Osteocyte (in vitro differentiated cells): Measurements from ENCODE around the gene B3GALT6. TPM values are rescaled to one million over a fixed set of nuclear protein-coding genes. Genes with fewer than 3 reads are reported as not detected.
A peak's percentile ranks its signal among the peaks of the same experiment; 100 is the strongest.

Experiments used
- DNase-seq: peaks from one replicate; pipeline ENCODE4 v3.0.0; 2021; ENCODE audit warnings: mixed read lengths; ENCODE audit not compliant: unreplicated experiment; ENCODE audit errors: extremely low spot score
- H3K27ac Mint-ChIP-seq: one replicate; pipeline ENCODE4 v1.8.0; 2021; ENCODE audit warnings: mild to moderate bottlenecking, mixed read lengths; ENCODE audit not compliant: unreplicated experiment
- H3K27me3 Mint-ChIP-seq: one replicate; pipeline ENCODE4 v1.8.0; 2021; ENCODE audit warnings: mixed read lengths; ENCODE audit not compliant: unreplicated experiment
- H3K36me3 Mint-ChIP-seq: one replicate; pipeline ENCODE4 v1.8.0; 2021; ENCODE audit warnings: mixed read lengths; ENCODE audit not compliant: unreplicated experiment
- H3K4me1 Mint-ChIP-seq: one replicate; pipeline ENCODE4 v1.8.0; 2021; ENCODE audit warnings: mixed read lengths; ENCODE audit not compliant: unreplicated experiment
- H3K4me3 Mint-ChIP-seq: one replicate; pipeline ENCODE4 v1.8.0; 2021; ENCODE audit warnings: mild to moderate bottlenecking, moderate library complexity, mixed read lengths; ENCODE audit not compliant: unreplicated experiment
- H3K9me3 Mint-ChIP-seq: one replicate; pipeline ENCODE4 v1.8.0; 2021; ENCODE audit warnings: mixed read lengths; ENCODE audit not compliant: unreplicated experiment
- total RNA-seq: library from RNA; stranded (reverse); gene quantifications from 2 replicates; pipeline ENCODE4 v1.2.1, GENCODE V29; 2021
- TF ChIP-seq, protein P1 (sequence below): fragments of 200-600 bp; sonication (generic); IDR thresholded peaks from 2 replicates; pipeline ENCODE4 v1.5.0; 2021; ENCODE audit warnings: antibody characterized with exemption, mild to moderate bottlenecking, moderate library complexity

Gene B3GALT6
- total RNA-seq, 1 donor from 2014 or later: 38.6 TPM

DNA sequence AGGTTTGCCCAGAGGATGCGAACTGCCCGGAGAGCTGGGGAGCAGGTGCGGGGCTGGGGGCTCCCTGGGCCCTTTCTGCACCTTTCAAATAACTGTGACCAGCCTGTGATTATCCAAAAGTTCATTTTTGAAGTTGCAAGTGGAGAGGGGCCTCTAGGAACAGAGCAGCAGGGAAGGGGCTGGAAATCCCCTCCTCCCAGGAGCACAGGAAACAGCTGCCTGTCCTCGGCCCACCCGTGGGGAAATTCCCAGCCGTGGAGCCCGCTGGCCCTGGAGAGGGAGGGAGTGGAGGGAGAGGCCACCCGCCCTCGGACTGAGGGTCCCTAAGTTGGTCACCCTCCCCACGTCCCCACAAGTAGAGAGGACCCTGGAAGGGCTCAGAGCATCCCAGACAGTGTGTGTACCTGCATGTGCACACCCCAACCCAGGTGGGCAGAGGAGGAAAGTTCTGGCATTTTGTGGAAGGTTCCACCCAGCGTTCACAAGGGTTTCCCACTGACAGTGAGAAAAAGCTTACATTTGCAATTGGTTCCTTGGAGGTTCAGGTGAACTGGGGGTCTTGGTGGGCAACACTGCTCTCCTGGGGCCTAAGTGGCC lies 16.9 kb upstream of the B3GALT6 start:
- Mint-ChIP-seq H3K36me3 (peaks cover 6% of the 10 kb centered on the region), H3K27ac (no peak overlapping the region), H3K4me1 (peaks cover 22% of the 10 kb centered on the region), H3K4me3 (no peak overlapping the region), H3K9me3 (no peaks in the 10 kb centered on the region), H3K27me3 (no peaks in the 10 kb centered on the region)
- TF ChIP-seq, protein P1, sequence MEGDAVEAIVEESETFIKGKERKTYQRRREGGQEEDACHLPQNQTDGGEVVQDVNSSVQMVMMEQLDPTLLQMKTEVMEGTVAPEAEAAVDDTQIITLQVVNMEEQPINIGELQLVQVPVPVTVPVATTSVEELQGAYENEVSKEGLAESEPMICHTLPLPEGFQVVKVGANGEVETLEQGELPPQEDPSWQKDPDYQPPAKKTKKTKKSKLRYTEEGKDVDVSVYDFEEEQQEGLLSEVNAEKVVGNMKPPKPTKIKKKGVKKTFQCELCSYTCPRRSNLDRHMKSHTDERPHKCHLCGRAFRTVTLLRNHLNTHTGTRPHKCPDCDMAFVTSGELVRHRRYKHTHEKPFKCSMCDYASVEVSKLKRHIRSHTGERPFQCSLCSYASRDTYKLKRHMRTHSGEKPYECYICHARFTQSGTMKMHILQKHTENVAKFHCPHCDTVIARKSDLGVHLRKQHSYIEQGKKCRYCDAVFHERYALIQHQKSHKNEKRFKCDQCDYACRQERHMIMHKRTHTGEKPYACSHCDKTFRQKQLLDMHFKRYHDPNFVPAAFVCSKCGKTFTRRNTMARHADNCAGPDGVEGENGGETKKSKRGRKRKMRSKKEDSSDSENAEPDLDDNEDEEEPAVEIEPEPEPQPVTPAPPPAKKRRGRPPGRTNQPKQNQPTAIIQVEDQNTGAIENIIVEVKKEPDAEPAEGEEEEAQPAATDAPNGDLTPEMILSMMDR: no peak
- no peak for DNase-seq

DNA sequence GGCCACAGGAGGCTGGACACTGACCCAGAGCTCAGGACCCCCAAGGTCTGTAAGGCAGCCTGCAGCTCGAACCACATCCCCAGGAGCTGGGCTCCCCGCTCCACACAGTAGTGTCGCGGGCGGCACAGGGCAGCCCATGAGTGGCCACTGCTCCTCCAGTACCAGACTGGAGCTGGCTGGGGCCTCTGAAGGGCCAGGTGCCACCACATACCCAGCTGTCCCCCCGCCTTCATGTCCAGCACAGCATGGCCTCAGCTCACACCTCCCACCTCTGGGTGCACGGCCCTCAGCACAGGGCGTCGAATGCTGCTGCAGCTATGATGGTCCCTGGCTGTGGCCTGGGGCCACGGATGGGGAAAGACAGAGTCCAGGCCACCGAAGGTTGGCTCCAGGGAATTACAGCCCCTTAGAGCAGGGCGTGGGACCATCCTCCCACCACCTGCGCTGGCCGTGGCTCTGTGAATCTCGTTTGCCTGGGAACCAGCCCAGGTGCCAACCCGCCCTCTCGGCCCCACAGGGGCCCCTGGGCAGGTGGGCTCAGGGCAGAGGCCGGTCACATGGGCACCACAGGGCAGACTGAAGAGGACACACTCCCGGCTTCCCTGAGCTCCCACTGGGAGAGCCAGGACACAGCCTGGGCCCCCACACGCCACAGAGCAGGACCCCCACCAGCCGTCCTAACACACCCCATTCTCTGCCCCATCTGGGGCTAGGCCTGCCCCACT lies 16.0 kb upstream of the B3GALT6 start:
- Mint-ChIP-seq H3K36me3 (peaks cover 10% of the 10 kb centered on the region), H3K27ac (no peak overlapping the region), H3K4me3 (no peak overlapping the region), H3K27me3 (no peaks in the 10 kb centered on the region), H3K4me1 (peaks cover 19% of the 10 kb centered on the region), H3K9me3 (no peaks in the 10 kb centered on the region)
- DNase-seq: no peak
- TF ChIP-seq, protein P1: no peak

DNA sequence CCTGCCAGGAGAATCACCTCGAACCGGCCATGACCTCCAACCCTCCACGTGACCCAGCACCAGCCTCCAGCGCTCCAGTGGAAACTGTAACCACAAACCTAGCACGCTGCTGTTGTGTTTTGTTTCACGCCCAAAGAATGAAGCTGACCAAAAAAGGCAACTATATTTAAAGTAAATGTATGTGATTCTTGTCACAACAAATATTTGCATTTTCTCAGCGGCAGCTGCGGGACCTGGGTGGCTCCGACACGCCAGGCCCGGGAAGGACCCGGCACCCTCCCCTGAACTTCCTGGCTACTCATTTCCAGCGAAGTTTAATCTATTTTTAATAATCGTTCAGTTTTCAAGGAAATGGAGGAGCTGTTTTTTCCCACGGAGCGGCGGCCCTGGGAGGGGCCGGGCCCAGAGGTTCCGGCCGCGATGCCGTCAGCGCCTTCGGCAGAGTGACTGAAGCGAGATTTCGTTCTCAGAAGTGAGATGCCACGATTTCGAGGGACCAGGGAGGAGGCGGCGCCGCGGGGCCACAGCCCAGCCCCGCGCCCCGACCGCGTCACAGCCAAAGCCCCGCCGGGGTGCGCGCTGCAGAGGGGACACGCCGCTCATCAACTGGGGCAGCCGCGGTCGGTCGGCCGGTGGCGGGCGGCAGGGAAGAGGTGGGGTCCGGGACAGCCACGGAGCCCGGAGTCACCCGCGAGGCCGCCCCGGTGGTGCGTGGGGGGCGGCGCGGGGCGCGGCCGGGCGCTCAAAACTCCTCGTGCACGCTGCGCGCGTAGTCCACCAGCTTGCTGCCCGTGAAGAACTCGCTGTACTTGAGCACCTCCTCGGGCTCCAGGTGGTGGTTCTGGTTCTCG lies 15.0 kb upstream of the B3GALT6 start:
- Mint-ChIP-seq H3K27ac (no peak overlapping the region), H3K4me3 (no peak overlapping the region), H3K4me1 (peaks cover 19% of the 10 kb centered on the region)

DNA sequence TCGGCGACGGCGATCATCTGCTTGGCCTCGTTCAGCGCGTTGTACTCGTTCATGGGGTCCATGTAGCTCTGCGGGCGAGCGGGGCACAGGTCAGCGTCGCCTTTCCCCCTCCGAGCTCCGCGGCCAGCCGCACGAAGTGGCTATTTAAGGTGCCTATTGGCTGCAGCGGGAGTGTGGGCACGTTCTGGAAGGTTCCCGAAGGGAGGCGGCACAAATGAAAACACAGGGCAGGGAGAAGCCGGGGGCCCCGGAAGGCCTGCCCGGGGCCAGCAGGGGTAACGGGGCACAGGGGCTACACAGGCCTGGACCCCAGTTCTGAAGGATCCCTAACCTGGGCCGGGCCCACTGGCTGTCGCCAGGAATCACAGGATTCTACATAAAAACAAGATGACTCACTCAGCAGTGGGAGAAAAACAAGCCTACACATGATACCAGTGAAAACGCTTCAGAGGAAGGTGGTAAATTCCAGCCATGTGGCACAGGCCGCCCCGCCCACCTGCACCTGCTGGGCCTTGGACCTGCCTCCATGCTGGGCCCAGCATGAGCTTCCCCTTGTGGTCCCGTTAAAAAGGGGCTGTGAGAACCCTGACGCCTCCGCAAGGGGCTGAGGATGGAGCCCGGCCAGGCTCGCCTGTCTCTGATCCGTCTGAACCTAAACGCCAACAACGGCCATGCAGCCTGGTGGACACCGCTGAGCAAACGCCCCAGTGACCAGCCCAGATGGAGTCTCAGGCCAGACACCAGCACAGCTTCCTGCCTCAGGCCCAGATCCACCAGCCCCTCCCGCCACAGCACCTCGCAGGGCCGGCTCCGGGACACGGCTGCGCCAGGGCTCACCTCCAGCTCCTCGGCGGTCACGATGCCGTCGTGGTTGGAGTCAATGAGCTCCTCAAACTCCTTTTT lies 14.2 kb upstream of the B3GALT6 start:
- peak overlapping the region; percentile 14 for H3K27ac Mint-ChIP-seq
- peaks cover 17% of the 10 kb centered on the region for H3K36me3 Mint-ChIP-seq
- H3K27me3 Mint-ChIP-seq: no peaks in the 10 kb centered on the region
- no peak overlapping the region for H3K4me3 Mint-ChIP-seq
- TF ChIP-seq, protein P1: no peak
- no peak for DNase-seq
- no peaks in the 10 kb centered on the region for H3K9me3 Mint-ChIP-seq
- H3K4me1 Mint-ChIP-seq: peaks cover 19% of the 10 kb centered on the region

More for the DNA sequence above, 15.0 kb upstream of the B3GALT6 start:
- no peak for DNase-seq
- TF ChIP-seq, protein P1: no peak
- Mint-ChIP-seq H3K27me3 (no peaks in the 10 kb centered on the region), H3K36me3 (peaks cover 14% of the 10 kb centered on the region), H3K9me3 (no peaks in the 10 kb centered on the region)
